IMR-90 (cell line): ENCODE results near the gene CIITA. TPM values are rescaled to one million over a fixed set of nuclear protein-coding genes. Genes with fewer than 3 reads are reported as not detected.

Experiments used
- ATAC-seq: fragments of 200-7000 bp; cut with Tn5 transposase; 2 replicates; pipeline ENCODE4 v1.9.1; 2020; ENCODE audit warnings: low read depth, mild to moderate bottlenecking, moderate library complexity
- BruUV-seq: library from RNA; stranded (reverse); fragments of 400-500 nt; replicated peaks from 2 replicates; lab custom pipeline; 2021; lab: Mats Ljungman, UMichigan
- CTCF ChIA-PET: fragments of 300-600 bp; formaldehyde crosslinking; extraction: SDS; loops from one replicate; lab custom pipeline; 2021; ENCODE audit warnings: antibody characterized with exemption; lab: Yijun Ruan, JAX
- POLR2A ChIA-PET: fragments of 300-600 bp; sonication (Branson Sonifier 250); formaldehyde crosslinking; loops from one replicate; lab custom pipeline; 2022; ENCODE audit warnings: antibody characterized with exemption; ENCODE audit not compliant: unreplicated experiment; lab: Charles Lee
- DNase-seq: peaks from one replicate; pipeline ENCODE4 v3.0.0; 2013
- H2AFZ ChIP-seq: replicated peaks from 2 replicates; pipeline ENCODE3; 2013; ENCODE audit warnings: low read length, mild to moderate bottlenecking; ENCODE audit not compliant: poor library complexity
- H2AK5ac ChIP-seq: 2 replicates; pipeline ENCODE4 v1.6.1; 2013; ENCODE audit warnings: low read depth, low read length, inconsistent platforms
- H2AK9ac ChIP-seq: replicated peaks from 2 replicates; pipeline ENCODE3; 2013; ENCODE audit warnings: mild to moderate bottlenecking, low read depth, low read length, moderate library complexity; ENCODE audit not compliant: poor library complexity
- H2BK120ac ChIP-seq: 2 replicates; pipeline ENCODE4 v1.6.1; 2013; ENCODE audit warnings: low read depth, low read length, inconsistent platforms
- H2BK15ac ChIP-seq: 3 replicates; pipeline ENCODE4 v1.6.1; 2013; ENCODE audit warnings: low read depth, low read length, inconsistent platforms
- H2BK20ac ChIP-seq: 2 replicates; pipeline ENCODE4 v1.6.1; 2013; ENCODE audit warnings: low read depth, mild to moderate bottlenecking, inconsistent platforms, low read length, moderate library complexity
- H2BK5ac ChIP-seq: 2 replicates; pipeline ENCODE4 v1.6.1; 2013; ENCODE audit warnings: mild to moderate bottlenecking, low read depth, low read length, inconsistent platforms; ENCODE audit not compliant: poor library complexity, severe bottlenecking
- H3K14ac ChIP-seq: replicated peaks from 2 replicates; pipeline ENCODE4 v1.6.1; 2013; ENCODE audit warnings: low read depth, low read length, inconsistent platforms
- H3K18ac ChIP-seq: 2 replicates; pipeline ENCODE4 v1.6.1; 2013; ENCODE audit warnings: low read depth, low read length, control low read depth
- H3K23ac ChIP-seq: 2 replicates; pipeline ENCODE4 v1.6.1; 2013; ENCODE audit warnings: low read depth, low read length, inconsistent platforms
- H3K27ac ChIP-seq: 2 replicates; pipeline ENCODE4 v1.5.1; 2013; ENCODE audit warnings: mild to moderate bottlenecking, control low read depth, low read length; ENCODE audit not compliant: insufficient read depth
- H3K27me3 ChIP-seq: 2 replicates; pipeline ENCODE4 v1.6.1; 2013; ENCODE audit warnings: low read length; ENCODE audit not compliant: control insufficient read depth, insufficient read depth
- H3K36me3 ChIP-seq: 2 replicates; pipeline ENCODE4 v1.6.1; 2013; ENCODE audit warnings: low read length, mixed read lengths; ENCODE audit not compliant: control insufficient read depth, insufficient read depth
- H3K4ac ChIP-seq: 2 replicates; pipeline ENCODE4 v1.6.1; 2013; ENCODE audit warnings: low read depth, low read length, inconsistent platforms
- H3K4me1 ChIP-seq: 2 replicates; pipeline ENCODE4 v1.6.1; 2013; ENCODE audit warnings: low read length, mixed read lengths; ENCODE audit not compliant: control insufficient read depth, insufficient read depth
- H3K4me2 ChIP-seq: 2 replicates; pipeline ENCODE4 v1.6.1; 2013; ENCODE audit warnings: low read depth, mild to moderate bottlenecking, control low read depth, low read length, moderate library complexity
- H3K4me3 ChIP-seq: 2 replicates; pipeline ENCODE4 v1.5.1; 2013; ENCODE audit warnings: low read depth, mild to moderate bottlenecking, control low read depth, low read length, moderate library complexity; ENCODE audit not compliant: insufficient read depth
- H3K56ac ChIP-seq: 2 replicates; pipeline ENCODE4 v1.6.1; 2013; ENCODE audit warnings: low read length, inconsistent platforms; ENCODE audit not compliant: insufficient read depth; ENCODE audit errors: extremely low read depth
- H3K79me1 ChIP-seq, 2 experiments: 2 replicates each; pipeline ENCODE4 v1.6.1; 2013; ENCODE audit warnings: low read length in 2 of 2, inconsistent platforms in 1 of 2, low read depth in 1 of 2
- H3K9ac ChIP-seq: 2 replicates; pipeline ENCODE4 v1.6.1; 2013; ENCODE audit warnings: low read depth, low read length, control low read depth
- H3K9me1 ChIP-seq: 2 replicates; pipeline ENCODE4 v1.6.1; 2013; ENCODE audit warnings: low read length, inconsistent platforms; ENCODE audit not compliant: insufficient read depth
- H3K9me3 ChIP-seq: 2 replicates; pipeline ENCODE4 v1.6.1; 2013; ENCODE audit warnings: low read length; ENCODE audit not compliant: control insufficient read depth, insufficient read depth
- H4K20me1 ChIP-seq: 2 replicates; pipeline ENCODE4 v1.6.1; 2013; ENCODE audit warnings: low read length, inconsistent platforms; ENCODE audit not compliant: insufficient read depth
- H4K5ac ChIP-seq: 2 replicates; pipeline ENCODE4 v1.6.1; 2013; ENCODE audit warnings: mild to moderate bottlenecking, low read depth, low read length, control low read depth
- H4K8ac ChIP-seq, 2 experiments: 2 replicates each; pipeline ENCODE4 v1.6.1; 2013; ENCODE audit warnings: low read depth in 2 of 2, low read length in 2 of 2, control low read depth in 1 of 2, inconsistent platforms in 1 of 2
- H4K91ac ChIP-seq: 2 replicates; pipeline ENCODE4 v1.6.1; 2013; ENCODE audit warnings: low read depth, low read length, inconsistent platforms; ENCODE audit not compliant: insufficient read depth
- BHLHE40 ChIP-seq: fragments of 150-350 bp; IDR thresholded peaks from 2 replicates; pipeline ENCODE4 v1.6.1; 2016; ENCODE audit warnings: mild to moderate bottlenecking, low read depth, low read length
- CEBPB ChIP-seq: IDR thresholded peaks from 2 replicates; pipeline ENCODE4 v1.6.1; 2012; ENCODE audit warnings: low read depth, low read length, improper control_type of control experiment
- CHD1 ChIP-seq: IDR thresholded peaks from 2 replicates; pipeline ENCODE4 v1.6.1; 2012; ENCODE audit warnings: low read depth, low read length, improper control_type of control experiment
- CTCF ChIP-seq: conservative IDR thresholded peaks from 2 replicates; pipeline ENCODE4 v1.5.1; 2012; ENCODE audit warnings: mild to moderate bottlenecking, low read depth, low read length, improper control_type of control experiment
- ELK1 ChIP-seq: fragments of 150-350 bp; IDR thresholded peaks from 2 replicates; pipeline ENCODE4 v1.6.1; 2016; ENCODE audit warnings: low read depth, mild to moderate bottlenecking, low read length, moderate library complexity, borderline replicate concordance
- FOS ChIP-seq: fragments of 150-350 bp; IDR thresholded peaks from 2 replicates; pipeline ENCODE4 v1.6.1; 2016; ENCODE audit warnings: low read depth, low read length
- MXI1 ChIP-seq: IDR thresholded peaks from 2 replicates; pipeline ENCODE4 v1.6.1; 2012; ENCODE audit warnings: low read depth, mild to moderate bottlenecking, low read length, moderate library complexity, borderline replicate concordance
- NFE2L2 ChIP-seq: fragments of 150-350 bp; IDR thresholded peaks from 2 replicates; pipeline ENCODE4 v1.6.1; 2016; ENCODE audit warnings: low read depth, mild to moderate bottlenecking, low read length
- POLR2A ChIP-seq: IDR thresholded peaks from 2 replicates; pipeline ENCODE4 v1.6.1; 2012; ENCODE audit warnings: mild to moderate bottlenecking, low read depth, low read length
- RAD21 ChIP-seq: IDR thresholded peaks from 2 replicates; pipeline ENCODE4 v1.6.1; 2012; ENCODE audit warnings: low read length, improper control_type of control experiment
- RCOR1 ChIP-seq: IDR thresholded peaks from 2 replicates; pipeline ENCODE4 v1.6.1; 2012; ENCODE audit warnings: mild to moderate bottlenecking, low read length, improper control_type of control experiment; ENCODE audit not compliant: insufficient replicate concordance
- WGBS, 2 experiments: methylation state at CpG; one replicate each; pipeline versions ENCODE4 v1.1.5 to v1.1.7; 2013; ENCODE audit warnings: missing lambda C conversion rate in 2 of 2; ENCODE audit not compliant: insufficient read length in 1 of 2; ENCODE audit errors: extremely low coverage in 2 of 2; 5-methylcytosine and 5-hydroxymethylcytosine counted together
- dilution Hi-C: fragments of 300-500 bp; cut with HindIII; formaldehyde crosslinking; loops from one replicate; pipeline ENCODE4 v1.14.3; 2018; ENCODE audit warnings: low sequenced_read_pairs; ENCODE audit not compliant: unreplicated experiment
- in situ Hi-C: fragments of 300-500 bp; cut with MboI; formaldehyde crosslinking; loops from 3 replicates; pipeline ENCODE4 v1.14.3; 2019; ENCODE audit warnings: low sequenced_read_pairs, inconsistent platforms, mixed read lengths
- intact Hi-C: fragments of 100-400 bp; cut with micrococcal nuclease; formaldehyde crosslinking; loops from 2 replicates; pipeline ENCODE4 v1.10.0; 2022
- polyA plus RNA-seq, 3 experiments: library from polyadenylated mRNA; depleted of rRNA; stranded (reverse); fragments of >200 nt; gene quantifications; 2 replicates each; pipeline ENCODE4 v1.2.3, GENCODE V29; 2012; ENCODE audit warnings: low replicate concordance in 1 of 3
- total RNA-seq: library from RNA; depleted of rRNA; stranded (reverse); fragments of >200 nt; gene quantifications from 2 replicates; pipeline ENCODE4 v1.2.3, GENCODE V29; 2012

Gene CIITA
- total and polyA plus RNA-seq, 2 of the 4 experiments (the other 2 are of a cell fraction) = 0.10 TPM; not detected in 1

GRCh38 chr16:10835281-10835931 is 41.6 kb upstream of the CIITA start:
- dilution Hi-C loops (no loop called here), intact Hi-C loops (no loop called here), in situ Hi-C loops (no loop called here)
- no peak overlapping the region for H3K23ac ChIP-seq
- no peak overlapping the region for H3K14ac ChIP-seq
- POLR2A ChIA-PET = no interaction called here
- no peaks in the 10 kb centered on the region for H3K36me3 ChIP-seq
- no TSS peak for BruUV-seq
- H3K27ac ChIP-seq = no peak overlapping the region
- peaks cover 13% of the 10 kb centered on the region for H3K27me3 ChIP-seq
- H3K4me3 ChIP-seq = no peak overlapping the region
- H4K20me1 ChIP-seq = no peaks in the 10 kb centered on the region
- no peaks in the 10 kb centered on the region for H3K9me1 ChIP-seq
- H4K5ac ChIP-seq = no peak overlapping the region
- no peak overlapping the region for H2AK9ac ChIP-seq
- no peak overlapping the region for H3K56ac ChIP-seq
- H4K8ac ChIP-seq = no peak overlapping the region
- whole genome bisulfite sequencing, 2 experiments = 67% methylated on average over 3 of the region's 7 CpGs; no CpG with 5 or more reads in 1 of the 2 experiments
- no peak overlapping the region for H2BK120ac ChIP-seq
- DNase-seq (no peak), ATAC-seq (no peak)
- no peak overlapping the region for H3K9ac ChIP-seq
- H3K18ac ChIP-seq = no peak overlapping the region
- H3K4me2 ChIP-seq = no peak overlapping the region
- no peak for TF ChIP-seq POLR2A
- TF ChIP-seq CHD1 = no peak
- no peak for TF ChIP-seq RAD21
- TF ChIP-seq NFE2L2 = no peak
- TF ChIP-seq BHLHE40 = no peak
- TF ChIP-seq FOS = no peak
- no peak for TF ChIP-seq CTCF
- no peak for TF ChIP-seq ELK1
- no peak for TF ChIP-seq RCOR1
- no peak for TF ChIP-seq MXI1
- TF ChIP-seq CEBPB = no peak
- H3K9me3 ChIP-seq = no peaks in the 10 kb centered on the region
- no peak overlapping the region for H4K91ac ChIP-seq
- no peak overlapping the region for H2AFZ ChIP-seq
- H2BK20ac ChIP-seq = no peak overlapping the region
- no peak overlapping the region for H2AK5ac ChIP-seq
- no peaks in the 10 kb centered on the region for H3K79me1 ChIP-seq
- H2BK15ac ChIP-seq = no peak overlapping the region
- CTCF ChIA-PET = interaction anchor here (1.4 kb wide), 1 partner anchor 17 kb away, joined by 3 read pairs; no protein-coding TSS in a partner anchor
- no peaks in the 10 kb centered on the region for H3K4me1 ChIP-seq
- no peak overlapping the region for H3K4ac ChIP-seq
- no peak overlapping the region for H2BK5ac ChIP-seq
